VCaP (cell line): ENCODE data around the gene KMT2A.
"Not testable (repeated sequence)": the region's sequence is repeated elsewhere in the genome, so short reads cannot be mapped to it uniquely, and the experiment has no call there.

Experiments used
- H3K27ac ChIP-seq: fragments of 450-650 bp; 2 replicates; pipeline ENCODE4 v1.5.1; 2017
- CTCF ChIP-seq: fragments of 450-650 bp; conservative IDR thresholded peaks from 2 replicates; pipeline ENCODE4 v1.5.1; 2017; ENCODE audit warnings: mild to moderate bottlenecking, moderate library complexity

The KMT2A gene

GRCh38 chr11:118473537-118473936 is 37.2 kb downstream of the KMT2A start:
- TF ChIP-seq CTCF: no peak
- H3K27ac ChIP-seq: no peak overlapping the region

- no peak for TF ChIP-seq CTCF
- no peak overlapping the region for H3K27ac ChIP-seq
Observed at GRCh38 chr11:118476676-118477075, 40.4 kb downstream of the KMT2A start.

GRCh38 chr11:118481238-118481637 is 44.9 kb downstream of the KMT2A start:
- not testable (repeated sequence) for H3K27ac ChIP-seq

- TF ChIP-seq CTCF: no peak
Observed at GRCh38 chr11:118484405-118484804, 48.1 kb downstream of the KMT2A start.

GRCh38 chr11:118485273-118485672 is 49.0 kb downstream of the KMT2A start:
- peak; percentile 31; the same call in 1 of the 2 replicates for TF ChIP-seq CTCF

More at GRCh38 chr11:118484405-118484804, 48.1 kb downstream of the KMT2A start:
- H3K27ac ChIP-seq: no peak overlapping the region

GRCh38 chr11:118488480-118489109 is 52.3 kb downstream of the KMT2A start:
- TF ChIP-seq CTCF: peak; percentile 91
- H3K27ac ChIP-seq: no peak overlapping the region

More at GRCh38 chr11:118485273-118485672, 49.0 kb downstream of the KMT2A start:
- H3K27ac ChIP-seq: no peak overlapping the region

- H3K27ac ChIP-seq: no peak overlapping the region
- TF ChIP-seq CTCF: no peak
Observed at GRCh38 chr11:118491041-118491440, 54.7 kb downstream of the KMT2A start.

GRCh38 chr11:118497831-118498230 is 61.5 kb downstream of the KMT2A start:
- TF ChIP-seq CTCF: no peak
- no peak overlapping the region for H3K27ac ChIP-seq
